NCI-H2227 (cell line): Measurements from ENCODE around the gene GTPBP2.

Source experiments
- DNase-seq: peaks from one replicate; lab custom pipeline; 2025; ENCODE audit not compliant: unreplicated experiment; lab: John Stamatoyannopoulos, UW

GTPBP2 gene, protein sequence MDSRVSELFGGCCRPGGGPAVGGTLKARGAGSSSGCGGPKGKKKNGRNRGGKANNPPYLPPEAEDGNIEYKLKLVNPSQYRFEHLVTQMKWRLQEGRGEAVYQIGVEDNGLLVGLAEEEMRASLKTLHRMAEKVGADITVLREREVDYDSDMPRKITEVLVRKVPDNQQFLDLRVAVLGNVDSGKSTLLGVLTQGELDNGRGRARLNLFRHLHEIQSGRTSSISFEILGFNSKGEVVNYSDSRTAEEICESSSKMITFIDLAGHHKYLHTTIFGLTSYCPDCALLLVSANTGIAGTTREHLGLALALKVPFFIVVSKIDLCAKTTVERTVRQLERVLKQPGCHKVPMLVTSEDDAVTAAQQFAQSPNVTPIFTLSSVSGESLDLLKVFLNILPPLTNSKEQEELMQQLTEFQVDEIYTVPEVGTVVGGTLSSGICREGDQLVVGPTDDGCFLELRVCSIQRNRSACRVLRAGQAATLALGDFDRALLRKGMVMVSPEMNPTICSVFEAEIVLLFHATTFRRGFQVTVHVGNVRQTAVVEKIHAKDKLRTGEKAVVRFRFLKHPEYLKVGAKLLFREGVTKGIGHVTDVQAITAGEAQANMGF

GRCh38 chr6:43629104-43629504 lies at the start of gene GTPBP2:
TSS of gene GTPBP2 (minus strand) at chr6:43629264. CDS start at chr6:43629162, 102 bp downstream.
- DNase-seq: peak; percentile 98

DNA sequence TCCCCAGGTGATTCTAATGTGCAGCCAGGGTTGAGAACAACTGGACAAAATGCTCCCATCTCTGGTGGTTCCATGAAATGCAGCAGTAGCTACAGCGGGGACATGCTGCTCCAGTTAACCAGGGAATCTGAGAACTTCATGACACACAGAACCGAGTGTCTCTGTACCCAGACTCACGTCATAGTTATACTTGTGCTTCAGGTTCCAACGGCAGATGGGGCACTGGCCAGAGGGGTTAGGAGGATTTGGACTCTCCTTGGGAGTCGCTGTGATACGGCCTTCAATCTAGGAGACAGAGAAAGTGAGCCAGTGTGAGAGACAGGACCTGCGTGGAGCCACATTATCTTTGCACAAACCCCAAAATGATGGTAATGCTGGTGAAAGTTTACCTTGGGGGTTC lies 49.3 kb upstream of the GTPBP2 start:
- no peak for DNase-seq

DNA sequence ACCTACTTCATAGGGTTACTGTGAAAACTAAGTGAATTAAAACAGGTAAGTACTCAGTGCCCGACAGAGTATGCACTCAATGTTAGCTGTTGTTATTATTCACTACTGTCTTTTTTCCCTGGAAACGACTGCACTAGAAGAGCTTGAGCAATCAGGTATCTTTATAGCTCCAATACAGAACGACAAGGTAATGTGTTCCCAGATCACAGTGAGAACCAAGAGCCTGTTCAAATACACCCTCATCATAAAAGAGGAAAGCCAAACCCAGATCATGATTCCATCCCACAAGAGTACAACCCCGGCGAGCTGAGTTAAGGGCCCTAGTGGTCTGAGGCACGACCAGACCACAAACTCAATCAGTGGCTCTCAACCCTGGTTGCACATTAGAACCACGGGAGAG lies 48.7 kb upstream of the GTPBP2 start:
- no peak for DNase-seq

- no peak for DNase-seq
Observed at GRCh38 chr6:43676962-43677606, 48.0 kb upstream of the GTPBP2 start.

GRCh38 chr6:43674921-43675320 lies 45.9 kb upstream of the GTPBP2 start:
- no peak for DNase-seq

DNA sequence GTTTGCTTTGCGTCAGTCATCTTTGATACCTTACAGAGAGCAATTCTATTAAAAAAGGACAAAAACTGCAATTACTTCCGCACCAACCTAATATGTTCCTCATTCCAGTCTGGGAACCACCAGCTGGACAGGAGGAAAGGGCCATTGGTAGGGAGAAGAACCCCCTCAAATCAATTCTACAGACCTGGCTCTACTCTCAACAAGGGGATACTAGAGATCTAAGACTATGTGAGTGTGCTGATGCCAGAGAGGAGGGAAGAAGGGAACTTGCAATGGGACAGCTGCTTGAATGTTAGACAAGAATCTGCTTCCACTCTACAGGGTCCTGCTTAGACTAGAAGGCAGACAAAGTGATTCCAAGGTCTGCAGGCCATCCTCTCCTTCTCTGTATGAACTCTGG lies 45.2 kb upstream of the GTPBP2 start:
- DNase-seq: no peak

- no peak for DNase-seq
Observed at GRCh38 chr6:43673444-43674084, 44.5 kb upstream of the GTPBP2 start.

- no peak for DNase-seq
Observed at GRCh38 chr6:43671801-43672690, 43.0 kb upstream of the GTPBP2 start.

DNA sequence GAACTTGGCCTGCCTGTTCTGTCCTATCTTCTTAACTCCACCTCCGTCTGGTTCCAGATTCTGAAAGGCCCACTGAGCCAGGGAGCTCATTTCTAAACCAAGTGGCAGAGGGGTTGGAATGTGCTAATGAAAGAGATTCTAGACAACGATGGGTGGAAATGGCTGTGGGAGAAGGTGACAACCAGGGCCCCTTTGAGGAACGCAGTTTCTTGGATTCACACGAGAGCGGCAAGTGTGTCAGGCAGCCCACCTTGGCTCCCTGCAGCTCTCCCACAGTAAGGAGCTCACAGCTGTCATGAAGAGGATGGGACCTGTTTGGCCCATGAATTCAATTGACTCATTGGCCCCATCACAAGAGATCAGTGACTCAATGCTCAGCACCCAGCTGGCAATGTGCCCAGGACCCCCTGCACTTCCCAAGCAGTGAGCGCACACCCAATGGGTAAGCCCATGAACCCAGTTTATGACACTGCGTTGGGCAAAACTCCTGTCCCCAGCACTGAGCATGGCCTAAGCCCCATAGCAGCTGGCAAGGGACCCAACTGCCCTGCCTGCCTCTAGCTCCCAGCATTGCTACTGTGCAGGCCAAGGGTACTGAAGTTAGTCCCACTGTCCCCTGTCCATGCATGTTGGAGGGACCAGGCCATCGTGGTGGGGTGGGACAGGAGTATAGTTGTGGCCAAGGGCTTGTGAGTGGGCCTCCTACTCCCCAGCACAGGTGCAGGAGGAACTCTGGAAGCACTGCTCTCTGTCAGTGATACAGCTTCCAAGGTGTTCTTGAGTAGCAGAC lies 42.1 kb upstream of the GTPBP2 start:
- DNase-seq: no peak

- no peak for DNase-seq
Observed at GRCh38 chr6:43670623-43670986, 41.5 kb upstream of the GTPBP2 start.

- no peak for DNase-seq
Observed at GRCh38 chr6:43669922-43670622, 41.0 kb upstream of the GTPBP2 start.

DNA sequence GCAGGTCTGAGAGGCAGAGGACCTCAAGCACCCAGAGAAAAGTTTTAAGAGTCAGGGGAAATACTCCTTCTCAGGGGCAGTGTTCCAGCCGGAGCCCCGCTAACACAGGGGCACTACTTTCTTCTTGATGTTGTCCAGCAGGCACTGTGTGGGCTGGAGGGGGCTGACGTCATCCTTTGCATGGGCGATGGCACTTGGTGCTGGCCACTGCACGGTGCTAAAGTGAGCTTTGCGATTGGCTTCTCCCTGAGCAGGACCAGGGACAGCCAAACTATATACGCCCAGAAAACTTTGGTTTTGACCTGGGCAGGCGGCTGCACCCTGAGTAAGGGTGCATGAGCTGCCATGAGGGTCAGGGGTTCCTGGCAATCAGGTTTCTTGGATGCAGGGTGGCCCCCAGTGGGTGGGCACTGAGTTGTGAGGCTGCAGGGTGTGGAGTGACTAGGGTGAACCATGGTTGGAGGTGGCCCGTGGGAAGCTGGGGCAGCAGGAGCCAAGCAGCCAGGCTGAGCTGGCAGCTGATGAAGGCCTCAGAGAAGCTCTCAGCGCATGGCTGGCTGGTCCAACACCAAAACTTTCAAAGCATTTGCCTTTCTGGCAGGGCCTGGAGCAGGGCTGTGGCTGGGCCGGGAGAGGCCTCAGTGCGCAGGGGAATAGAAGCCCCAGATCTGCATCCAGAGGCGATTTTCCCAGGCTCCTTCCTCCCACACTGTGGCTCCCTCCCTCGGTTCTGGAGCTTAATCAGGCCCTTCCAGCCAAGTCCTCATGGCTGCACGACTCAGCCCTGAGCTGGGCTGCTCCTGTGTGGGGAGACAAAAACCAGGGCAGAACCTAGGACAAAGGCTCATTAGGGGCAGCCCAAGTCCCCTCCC lies 40.2 kb upstream of the GTPBP2 start:
- DNase-seq: no peak

DNA sequence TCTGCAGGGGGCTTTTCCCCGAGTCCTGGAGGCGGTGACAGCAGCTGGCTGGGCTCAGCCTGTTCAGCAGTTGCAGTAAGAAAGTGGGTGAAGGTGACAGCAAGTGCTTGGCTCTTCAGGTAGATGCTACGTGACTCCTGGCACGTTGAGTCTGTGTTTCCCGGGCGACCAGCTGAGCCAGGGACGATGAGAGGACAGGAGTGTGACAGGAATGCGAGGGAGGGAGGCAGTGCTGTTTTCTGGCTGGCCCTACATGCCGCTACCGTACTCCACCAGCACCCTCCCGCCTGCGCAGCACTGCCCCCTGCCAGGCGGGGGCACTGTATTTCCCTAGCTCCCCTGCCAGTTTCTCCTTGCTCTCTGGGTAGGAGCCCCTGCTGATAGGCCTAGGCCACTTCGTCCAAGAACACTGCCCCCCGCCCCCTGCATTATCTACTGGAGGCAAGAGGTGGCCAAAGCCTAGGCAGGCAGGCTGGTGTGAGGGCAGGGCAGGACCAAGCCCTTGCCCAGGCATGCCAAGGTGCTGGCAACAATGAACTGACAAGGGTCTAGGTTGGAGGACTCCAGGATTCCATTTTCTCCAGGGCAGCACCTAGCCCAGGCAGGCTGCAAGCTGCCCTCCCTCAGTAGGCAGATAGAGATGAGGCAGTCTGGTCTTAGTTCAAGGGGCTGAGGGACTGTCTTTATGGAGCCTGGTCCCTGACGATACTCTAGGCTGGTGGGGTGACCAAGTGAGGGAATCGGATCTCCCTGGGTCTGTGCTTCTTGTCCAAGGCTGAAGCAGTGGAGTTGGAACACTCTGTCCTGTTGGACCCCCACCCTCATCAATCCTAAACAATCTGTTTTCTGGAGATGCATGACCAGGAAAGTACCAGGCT lies 39.3 kb upstream of the GTPBP2 start:
- peak; percentile 18 for DNase-seq

DNA sequence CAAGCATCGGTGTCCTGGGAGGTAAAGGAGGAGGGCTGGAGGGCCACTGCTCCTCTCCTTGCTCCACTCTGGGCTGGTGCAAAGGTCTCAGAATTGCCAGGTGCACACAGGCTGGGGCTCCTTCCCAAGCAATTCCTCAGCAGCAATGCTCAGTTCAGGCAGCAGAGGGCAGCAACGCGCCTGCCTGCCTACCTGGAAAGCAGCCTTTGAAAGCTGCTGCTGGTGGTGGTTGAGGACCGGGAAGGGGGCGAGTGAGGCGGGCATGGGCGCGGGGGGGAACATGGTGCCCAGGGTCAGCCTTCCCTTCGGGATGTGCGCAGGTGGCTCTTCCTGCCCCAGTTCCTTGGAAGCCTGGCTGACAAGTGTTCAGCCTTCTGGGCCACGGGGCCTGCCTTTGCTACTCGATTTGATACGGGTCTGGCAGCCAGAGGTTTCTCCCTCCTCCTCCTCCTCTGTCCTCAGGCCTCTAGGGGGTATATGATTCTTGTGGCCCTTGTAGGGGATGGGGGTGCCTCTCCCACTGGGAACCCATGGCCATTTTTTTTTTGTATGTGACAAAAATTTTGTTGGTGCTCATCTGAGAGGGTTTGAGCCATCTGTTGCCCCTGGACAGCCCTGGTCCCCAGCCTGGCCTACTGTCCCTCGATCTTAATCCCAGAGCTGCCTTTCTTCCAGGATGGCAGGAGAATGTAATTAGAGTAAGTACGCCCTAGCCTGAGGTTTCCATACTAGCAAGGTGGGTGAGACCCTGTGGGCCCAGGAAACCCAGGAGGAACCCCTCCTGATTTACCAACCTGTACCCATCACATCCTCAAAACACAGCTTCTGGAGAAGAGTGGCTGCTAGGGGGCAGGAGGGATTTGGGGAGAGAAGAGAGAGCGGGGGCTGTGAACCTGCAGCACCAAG lies 38.4 kb upstream of the GTPBP2 start:
- DNase-seq: peak; percentile 84

- DNase-seq: no peak
Observed at GRCh38 chr6:43666196-43666920, 37.3 kb upstream of the GTPBP2 start.

GRCh38 chr6:43665376-43665775 lies 36.3 kb upstream of the GTPBP2 start:
- no peak for DNase-seq
